Measurements from ENCODE around the gene SRRT.
A peak's percentile ranks its signal among the peaks of the same experiment; 100 is the strongest.

The SRRT gene

DNA sequence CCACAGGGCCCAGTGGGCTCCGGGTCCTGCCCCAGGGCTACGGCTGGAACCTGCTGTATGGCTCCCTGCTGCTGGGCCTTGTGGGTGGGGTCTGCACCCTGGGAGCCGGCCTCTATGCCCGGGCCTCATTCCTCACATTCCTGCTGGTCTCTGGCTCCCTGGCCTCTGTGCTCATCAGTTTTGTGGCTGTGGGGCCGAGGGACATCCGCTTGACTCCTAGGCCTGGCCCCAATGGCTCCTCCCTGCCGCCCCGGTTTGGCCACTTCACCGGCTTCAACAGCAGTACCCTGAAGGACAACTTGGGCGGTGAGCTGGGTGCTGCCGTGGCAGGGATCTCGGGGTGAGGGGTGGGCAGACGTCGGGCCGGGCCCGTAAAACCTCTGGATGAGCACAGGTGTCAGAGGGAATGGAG, 18.0 kb upstream of the SRRT start:
- no peak for DNase-seq

DNA sequence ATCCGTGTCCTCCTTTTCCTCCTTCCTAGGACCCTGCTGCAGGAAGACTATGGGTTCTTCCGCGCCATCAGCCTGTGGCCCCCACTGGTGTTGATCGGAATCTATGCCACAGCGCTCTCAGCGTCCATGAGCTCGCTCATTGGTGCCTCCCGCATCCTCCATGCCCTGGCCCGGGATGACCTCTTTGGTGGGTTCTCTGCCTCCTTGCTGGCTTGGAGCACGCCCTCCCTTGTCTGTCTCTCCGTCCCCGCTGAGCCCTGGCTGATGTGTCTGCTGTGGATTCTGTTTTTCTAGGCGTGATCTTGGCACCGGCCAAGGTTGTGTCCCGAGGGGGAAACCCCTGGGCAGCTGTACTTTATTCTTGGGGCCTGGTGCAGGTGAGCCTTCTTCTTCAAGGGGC, 15.0 kb upstream of the SRRT start:
- DNase-seq = no peak

DNA sequence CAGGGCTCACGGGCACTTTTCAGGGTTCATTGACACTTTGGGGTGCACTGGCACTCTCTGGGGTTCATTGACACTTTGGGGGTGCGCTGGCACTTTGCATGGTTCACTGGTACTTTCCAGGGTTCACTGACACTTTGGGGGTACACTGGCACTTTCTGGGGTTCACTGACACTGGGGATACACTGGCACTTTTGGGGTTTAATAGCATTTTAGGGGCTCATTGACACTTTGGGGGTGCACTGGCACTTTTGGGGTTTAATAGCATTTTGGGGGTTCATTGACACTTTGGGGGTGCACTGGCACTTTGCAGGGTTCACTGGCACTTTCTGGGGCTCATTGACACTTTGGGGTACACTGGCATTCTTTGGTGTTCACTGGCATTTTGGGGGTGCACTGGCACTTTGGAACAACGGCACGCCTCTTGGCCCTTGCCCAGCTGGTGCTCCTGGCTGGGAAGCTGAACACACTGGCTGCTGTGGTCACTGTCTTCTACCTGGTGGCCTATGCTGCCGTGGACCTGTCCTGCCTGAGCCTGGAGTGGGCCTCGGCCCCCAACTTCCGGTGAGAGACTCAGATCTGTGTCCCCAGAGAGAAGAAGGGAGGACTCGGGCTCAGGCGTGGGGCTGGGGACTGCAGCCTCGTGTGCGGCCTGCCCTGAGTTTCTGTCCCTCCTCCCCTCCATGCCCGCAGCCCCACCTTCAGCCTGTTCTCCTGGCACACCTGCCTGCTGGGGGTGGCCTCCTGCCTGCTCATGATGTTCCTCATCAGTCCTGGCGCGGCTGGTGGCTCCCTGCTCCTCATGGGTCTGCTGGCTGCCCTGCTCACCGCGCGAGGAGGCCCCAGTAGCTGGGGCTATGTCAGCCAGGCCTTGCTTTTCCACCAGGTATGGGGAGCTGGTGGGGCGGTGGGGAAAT, 13.9 kb upstream of the SRRT start:
- no peak for DNase-seq

DNA sequence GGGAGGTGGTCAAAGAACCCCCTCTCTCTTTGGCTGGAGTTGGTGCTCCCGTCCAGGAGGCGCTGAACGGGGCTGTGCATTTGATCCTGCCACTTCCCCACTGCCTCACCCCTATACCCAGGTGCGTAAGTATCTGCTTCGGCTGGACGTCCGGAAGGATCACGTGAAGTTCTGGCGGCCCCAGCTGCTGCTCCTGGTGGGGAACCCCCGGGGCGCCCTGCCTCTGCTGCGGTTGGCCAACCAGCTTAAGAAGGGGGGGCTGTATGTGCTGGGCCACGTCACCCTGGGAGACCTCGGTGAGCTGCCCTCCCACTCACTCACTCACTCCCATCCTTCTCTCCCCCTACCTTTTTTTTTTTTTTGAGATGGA, 13.3 kb upstream of the SRRT start:
- DNase-seq = no peak

DNA sequence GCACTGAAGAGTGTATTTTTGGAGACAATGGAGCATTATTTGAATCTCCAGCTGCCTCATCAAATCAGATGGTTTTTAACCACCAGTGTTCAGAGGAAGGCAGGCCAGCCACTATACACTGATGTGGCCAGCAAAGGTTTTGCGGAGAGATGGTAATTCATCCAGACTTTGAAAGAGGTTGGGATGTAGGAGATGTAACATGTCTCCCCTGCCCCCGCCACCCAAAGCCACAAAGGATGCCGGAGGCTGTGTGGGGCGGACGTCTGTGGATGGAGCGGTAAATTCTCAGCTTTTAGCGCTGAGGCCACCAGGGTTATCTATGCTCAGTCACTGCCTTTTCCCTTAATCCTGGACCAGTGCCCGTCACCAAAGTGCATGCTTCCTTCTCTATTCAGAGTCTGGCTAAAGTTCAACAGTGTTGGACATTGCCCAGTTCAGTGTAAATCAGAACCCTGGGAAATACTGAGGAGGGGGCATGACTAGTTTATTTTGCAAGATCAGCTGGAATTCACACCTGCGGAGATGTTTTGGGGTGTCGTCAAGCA, 11.4 kb upstream of the SRRT start:
- DNase-seq = no peak

DNA sequence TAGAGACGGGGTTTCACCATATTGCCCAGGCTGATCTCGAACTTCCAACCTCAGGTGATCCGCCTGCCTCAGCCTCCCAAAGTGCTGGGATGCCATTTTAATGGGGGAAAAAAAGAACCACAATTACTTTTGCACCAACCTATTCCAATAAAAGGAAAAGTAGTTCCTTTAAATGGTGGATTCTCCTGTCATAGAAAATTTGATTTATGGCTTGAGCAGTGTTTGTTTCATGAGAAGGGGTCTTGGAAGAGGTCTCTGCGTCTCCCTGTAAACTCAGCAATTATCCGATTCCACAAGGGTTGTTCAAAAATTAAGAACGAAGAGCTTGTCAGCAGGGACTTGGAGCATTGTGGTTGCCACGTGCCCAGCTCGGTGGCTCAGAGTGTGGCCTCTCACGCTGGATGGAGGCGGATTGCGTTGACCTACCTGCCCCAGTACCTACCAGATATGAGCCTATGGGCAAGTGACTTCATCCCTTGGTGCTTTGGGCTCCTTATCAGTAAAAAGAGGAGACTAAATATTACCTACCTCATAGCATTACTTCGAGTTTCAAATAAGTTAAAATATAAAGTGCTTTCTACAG, 10.5 kb upstream of the SRRT start:
- DNase-seq = no peak

DNA sequence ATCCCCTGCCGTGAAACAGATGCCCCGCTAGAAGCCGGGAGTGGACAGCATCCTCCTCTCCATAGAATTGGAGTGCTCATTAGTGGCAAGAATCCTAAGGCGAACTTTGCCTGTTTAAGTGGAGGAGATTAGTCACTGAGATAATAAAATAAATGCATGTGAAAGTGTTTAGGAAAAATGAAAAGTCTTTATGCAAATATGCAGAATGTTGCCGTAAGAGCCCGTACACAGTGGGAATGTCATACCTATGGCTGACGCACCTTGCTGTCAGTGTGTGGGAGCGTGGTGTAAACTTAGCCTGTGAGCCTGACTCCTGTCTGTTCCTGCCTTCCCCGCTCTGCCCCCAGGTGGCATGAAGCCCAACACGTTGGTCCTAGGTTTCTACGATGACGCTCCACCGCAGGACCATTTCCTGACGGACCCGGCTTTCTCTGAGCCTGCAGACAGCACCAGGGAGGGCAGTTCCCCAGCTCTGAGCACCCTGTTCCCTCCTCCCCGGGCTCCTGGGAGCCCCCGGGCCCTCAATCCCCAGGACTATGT, 9.5 kb upstream of the SRRT start:
- no peak for DNase-seq

DNA sequence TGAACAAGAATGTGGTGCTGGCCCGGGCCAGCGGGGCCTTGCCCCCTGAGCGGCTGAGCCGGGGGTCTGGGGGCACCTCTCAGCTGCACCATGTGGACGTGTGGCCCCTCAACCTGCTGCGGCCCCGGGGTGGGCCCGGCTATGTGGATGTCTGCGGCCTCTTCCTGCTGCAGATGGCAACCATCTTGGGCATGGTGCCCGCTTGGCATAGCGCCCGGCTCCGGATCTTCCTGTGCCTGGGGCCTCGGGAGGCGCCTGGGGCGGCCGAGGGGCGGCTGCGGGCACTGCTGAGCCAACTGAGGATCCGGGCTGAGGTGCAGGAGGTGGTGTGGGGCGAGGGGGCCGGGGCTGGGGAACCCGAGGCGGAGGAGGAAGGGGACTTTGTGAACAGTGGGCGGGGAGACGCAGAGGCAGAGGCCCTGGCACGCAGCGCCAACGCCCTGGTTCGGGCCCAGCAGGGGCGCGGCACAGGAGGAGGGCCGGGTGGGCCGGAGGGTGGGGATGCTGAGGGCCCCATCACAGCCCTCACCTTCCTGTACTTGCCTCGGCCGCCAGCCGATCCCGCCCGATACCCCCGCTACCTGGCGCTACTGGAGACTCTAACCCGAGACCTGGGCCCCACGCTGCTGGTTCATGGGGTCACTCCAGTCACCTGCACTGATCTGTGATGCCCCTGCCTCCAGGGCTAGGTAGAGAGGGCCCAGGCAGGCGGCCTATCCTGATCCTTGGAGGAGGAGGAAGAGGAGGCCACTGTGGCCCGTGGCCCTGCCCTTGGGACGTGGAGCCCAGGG, 8.8 kb upstream of the SRRT start:
- no peak for DNase-seq

DNA sequence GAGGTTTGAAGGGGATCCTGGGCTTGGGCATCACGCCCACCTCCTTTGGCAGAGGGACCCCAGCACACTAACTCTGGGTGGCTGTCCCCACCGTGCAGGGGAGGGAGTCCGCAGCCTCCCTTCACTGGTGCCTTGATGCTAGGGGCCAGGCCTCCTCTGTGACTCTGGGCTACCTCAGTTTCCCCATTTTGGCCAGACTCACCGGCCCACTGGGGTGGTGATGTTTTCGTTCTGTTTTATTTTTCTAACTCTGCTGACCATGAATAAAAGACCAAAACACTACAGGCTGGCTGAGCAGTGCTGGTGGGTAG, 8.2 kb upstream of the SRRT start:
- no peak for DNase-seq

DNA sequence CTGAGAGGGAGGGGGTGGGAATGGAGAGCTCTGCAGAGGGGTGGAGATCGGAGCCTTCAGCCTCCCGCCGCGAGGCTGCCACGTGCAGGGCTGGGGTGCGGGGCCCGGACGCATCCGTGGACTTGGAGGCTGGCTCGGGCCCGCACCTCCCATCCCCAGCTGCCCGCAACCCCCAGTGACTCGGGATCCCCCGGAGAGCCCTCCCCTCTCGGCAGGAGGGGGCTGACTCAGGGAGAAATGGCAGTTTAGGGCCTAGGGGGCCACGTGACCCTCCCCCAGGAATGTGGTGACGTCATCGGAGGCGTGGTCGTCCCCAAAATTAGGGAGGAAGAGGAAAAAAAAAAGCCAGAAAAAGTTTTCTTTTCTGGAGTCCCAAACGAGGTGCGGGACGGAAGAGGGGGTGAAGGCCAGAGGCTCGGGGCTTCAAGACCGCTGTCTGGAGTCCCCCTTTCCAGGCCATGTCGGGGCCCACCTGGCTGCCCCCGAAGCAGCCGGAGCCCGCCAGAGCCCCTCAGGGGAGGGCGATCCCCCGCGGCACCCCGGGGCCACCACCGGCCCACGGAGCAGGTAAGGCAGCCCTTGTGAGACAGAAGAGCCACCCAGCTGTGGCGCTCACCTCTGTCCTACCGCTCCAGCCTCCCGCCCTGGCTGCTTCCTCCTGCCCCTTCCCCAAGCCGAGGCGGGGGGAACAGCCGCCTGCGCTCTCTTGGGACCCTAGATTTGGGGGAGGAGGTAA, 7.7 kb upstream of the SRRT start, which contains the start of gene TRIP6:
TSS of gene TRIP6 (plus strand) at position 348 of the 736 bp plus-strand sequence. CDS start at position 459, 111 bp downstream.
- DNase-seq = no peak

DNA sequence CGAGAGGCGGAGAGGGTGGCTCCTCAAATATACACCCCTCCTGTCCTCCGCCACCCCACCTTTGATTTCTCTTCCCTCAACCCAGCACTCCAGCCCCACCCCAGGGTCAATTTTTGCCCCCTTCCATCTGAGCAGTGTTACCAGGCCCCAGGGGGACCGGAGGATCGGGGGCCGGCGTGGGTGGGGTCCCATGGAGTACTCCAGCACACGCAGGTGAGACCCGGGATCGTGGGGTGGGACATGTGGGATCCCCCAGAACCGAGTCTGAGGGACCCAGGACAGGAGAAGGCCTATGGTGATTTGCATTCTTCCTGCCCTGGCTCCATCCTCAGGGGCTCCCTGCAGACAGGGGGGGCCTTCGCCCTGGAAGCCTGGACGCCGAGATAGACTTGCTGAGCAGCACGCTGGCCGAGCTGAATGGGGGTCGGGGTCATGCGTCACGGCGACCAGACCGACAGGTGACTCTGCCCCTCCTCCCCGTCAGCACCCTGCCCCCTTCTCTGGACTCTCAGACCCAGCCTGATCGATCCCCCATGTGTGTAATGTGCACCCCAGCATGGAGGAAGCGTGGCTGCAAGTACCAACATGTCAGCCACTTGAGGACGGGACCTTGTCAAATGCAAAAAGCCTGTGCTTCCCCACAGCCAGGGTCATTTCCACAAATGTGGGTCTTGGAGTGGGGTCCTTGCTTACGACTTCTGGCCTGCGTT, 7.0 kb upstream of the SRRT start:
- no peak for DNase-seq

DNA sequence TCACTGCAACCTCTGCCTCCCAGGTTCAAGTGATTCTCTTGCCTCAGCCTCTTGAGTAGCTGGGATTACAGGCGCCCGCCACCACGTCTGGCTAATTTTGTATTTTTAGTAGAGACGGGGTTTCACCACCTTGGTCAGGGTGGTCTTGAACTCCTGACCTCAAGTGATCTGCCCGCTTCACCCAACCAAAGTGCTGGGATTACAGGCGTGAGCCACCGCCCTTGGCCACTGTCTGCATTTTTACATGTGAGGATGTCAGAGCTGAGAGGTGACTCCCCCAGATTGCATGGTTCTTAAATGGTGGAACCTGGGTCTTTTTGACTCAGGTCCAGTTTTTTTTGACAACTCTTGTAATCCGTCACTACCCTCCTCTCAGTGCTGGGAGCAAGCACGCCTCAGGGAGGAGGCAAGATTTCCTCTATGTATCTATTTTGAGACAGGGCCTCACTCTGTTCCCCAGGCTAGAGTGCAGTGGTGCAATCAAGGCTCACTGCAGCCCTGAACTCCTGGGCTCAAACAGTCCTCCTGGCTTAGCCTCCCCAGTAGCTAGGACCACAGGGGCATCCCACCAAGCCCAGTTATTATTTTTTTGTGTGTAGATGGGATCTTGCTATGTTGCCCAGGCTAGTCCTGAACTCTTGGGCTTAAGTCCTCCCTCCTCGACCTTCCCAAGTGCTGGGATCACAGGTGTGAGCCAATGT, 1.2 kb upstream of the SRRT start:
- no peak for DNase-seq

DNA sequence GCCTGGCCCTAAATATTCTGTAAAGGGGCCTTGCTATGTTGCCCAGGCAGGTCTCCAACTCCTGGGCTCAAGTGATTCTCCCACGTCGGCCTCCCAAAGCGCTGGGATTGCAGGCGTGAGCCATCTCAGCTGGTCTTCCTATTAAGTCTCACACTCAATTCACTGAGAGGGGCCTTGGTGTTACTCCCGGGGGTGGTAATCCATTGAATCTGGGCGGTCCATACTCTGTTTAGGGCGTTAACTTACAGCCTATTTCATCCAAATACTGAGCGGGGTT, 665 bp upstream of the SRRT start:
- no peak for DNase-seq

DNA sequence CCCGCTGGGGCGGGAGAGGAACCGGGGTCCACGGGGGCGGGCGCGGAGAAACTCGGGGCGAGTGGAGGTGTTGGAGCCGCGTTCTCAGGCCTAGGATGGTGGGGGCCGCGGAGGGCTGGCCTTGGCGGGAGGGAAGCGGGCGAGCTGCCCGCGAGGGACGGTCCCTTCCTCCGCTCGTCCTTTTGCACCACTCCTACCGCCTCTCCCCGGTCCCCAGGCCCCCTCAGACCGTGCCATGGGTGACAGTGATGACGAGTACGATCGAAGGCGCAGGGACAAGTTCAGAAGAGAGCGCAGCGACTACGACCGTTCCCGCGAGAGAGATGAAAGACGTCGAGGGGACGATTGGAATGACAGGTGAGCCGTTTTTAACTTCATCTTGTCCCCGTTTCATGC, 451 bp downstream of the SRRT start:
- DNase-seq = peak; percentile 67

DNA sequence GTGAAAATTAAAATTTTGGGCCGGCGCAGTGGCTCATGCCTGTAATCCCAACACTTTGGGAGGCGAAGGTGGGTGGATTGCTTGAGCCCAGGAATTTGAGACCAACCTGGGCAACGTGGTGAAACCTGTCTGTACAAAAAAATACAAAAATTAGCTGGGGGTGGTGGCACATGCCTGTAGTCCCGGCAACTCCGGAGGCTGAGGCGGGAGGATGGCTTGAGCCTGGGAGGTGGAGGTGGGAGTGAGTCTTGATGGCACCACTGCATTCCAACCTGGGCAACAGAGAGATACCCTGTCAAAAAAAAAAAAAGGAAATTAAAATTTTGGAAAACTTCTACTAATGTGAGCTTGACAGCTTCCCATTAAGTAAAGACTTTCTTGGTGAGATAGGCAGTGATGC, 3.1 kb downstream of the SRRT start:
- no peak for DNase-seq

DNA sequence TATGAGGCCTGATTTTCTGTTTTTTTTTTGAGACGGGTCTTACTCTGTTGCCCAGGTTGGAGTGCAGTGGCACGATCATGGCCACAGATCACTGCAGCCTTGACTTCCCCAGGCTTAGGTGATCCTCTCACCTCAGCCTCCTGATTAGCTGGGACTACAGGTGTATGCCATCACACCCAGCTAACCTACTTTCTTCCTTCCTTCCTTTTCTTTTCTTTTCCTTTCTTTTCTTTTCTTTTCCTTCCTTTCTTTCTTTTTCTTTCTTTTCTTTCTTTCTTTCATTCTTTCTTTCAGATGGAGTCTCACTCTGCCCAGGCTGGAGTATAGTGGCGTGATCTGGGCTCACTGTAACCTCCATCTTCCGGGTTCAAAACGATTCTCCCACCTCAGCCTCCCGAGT, 3.8 kb downstream of the SRRT start:
- no peak for DNase-seq

DNA sequence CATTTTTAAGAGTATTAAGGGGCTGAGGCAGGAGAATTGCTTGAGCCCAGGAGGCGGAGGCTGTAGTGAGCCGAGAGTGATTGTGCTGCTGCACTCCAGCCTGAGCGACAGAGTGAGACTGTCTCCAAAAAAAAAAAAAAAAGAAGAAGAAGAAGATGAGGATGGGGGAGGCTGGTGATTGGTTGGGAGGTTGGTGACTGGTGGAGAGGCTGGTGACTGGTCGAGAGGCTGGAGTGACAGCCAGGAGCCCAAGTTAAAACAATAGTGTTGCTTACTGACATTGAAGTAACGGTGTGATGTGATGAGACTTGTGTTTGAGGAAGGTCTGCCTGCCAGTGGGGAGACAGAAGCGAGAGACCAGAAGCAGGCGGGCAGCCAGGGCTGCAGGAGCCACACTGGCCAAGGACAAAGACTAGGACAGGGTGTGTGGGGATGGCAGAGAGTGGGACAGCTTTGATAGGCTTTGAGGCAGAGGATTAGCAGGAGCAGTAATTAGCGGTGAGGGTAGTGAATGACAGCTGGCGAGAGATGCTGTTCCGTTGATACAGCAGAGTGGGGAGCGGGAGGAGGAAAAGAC, 4.9 kb downstream of the SRRT start:
- DNase-seq = no peak

DNA sequence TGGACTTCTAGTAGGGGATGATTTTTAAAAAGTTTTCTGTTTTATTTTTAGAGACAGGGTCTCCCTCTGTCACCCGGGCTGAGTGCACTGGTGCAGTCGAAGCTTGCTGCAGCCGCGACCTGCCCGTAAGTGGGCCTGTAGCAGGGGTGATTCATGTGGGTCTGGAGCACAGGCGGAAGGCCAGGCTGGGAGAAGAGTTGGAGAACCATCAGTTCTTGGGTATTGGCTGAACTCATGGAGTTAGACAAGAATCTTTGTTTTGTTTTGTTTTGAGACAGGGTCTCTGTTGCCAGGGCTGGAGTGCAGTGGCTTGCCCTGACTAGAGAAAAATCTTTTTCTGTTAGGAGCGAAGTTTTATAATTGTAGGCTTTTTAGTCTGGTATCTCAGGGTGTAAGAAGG, 5.7 kb downstream of the SRRT start:
- no peak for DNase-seq

DNA sequence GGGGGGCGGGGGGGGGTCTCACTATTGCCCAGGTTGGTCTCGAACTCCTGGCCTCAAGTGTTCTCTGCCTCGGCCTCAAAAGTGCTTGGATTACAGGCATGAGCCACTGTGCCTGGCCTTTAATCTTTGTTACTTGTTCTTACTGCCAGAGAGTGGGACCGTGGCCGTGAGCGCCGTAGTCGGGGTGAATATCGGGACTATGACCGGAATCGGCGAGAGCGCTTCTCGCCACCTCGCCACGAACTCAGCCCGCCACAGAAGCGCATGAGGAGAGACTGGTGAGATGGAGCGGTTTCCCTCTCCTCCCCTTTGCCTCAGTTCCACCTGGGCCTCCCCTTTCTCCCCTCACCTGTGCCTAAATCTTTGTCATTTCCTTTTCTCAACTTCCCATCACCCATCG, 6.2 kb downstream of the SRRT start:
- no peak for DNase-seq

DNA sequence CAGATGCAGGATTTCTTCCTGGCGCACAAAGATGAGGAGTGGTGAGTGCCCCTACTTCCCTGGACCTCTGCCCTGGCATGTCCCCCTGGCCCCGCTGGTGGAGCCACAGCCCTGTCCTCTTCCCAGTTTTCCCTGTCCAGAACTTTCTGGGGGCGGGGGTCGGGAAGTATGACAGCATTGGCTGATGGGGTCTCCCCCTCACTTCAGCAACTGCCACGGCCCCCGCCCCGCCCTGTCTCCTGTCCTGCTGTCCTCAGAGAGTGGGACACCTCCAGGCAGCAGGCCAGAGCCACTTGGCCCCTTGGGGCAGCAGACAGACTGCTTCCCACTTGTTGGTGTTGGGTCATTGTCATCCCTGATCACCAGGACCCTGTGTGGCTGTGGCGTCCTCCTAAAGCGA, 7.3 kb downstream of the SRRT start:
- no peak for DNase-seq

DNA sequence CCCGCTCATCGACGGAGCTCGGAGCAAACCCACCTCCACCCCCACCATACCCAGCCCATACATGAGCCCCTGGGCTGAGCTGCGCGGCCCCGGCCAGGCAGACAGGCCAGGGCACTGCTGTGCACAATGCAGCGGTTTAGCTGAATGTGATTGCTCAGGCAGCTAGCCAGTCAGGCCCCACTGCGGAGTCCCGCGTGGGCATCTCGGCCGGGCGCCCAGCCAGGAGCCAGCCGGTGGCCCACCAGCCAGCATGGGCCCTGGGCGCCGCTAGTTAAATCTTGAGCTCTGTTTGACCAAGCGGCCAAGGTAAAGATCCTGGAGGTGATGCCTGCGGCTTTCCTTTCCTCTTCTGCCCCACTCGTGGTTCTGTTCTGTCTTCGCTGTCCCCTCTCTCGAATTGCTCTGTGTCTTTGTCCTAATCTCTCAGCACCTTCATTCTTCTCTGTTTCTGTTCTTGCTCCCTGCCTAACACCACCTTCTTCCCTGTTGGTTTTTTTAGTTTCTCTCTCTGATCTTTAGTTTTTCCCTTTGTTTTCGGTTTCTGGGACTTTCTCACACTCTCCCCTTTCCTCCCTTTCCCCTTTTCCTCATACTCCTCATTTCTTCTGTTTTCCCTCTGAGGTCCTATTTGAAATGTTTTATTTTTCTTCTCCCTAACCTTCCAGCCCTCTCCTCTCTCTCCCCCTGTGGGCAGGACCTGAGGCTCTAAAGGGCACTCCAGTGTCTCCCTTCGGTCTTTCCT, 8.1 kb downstream of the SRRT start:
- DNase-seq = no peak

All from NK-92 treated with Interleukin-12 subunit alpha and Interleukin-12 subunit beta, amount 100 ng/mL, for 24 hours (cell line).